HepG2 (cell line): ENCODE measurements around the gene CCNI2. TPM values are rescaled to one million over a fixed set of nuclear protein-coding genes. Genes with fewer than 3 reads are reported as not detected.
A peak's percentile ranks its signal among the peaks of the same experiment; 100 is the strongest.

Experiments used
- ATAC-seq: fragments of 200-7000 bp; cut with Tn5 transposase; 3 replicates; pipeline ENCODE4 v1.9.1; 2020; ENCODE audit warnings: mild to moderate bottlenecking, moderate library complexity
- BruUV-seq: library from RNA; stranded (reverse); fragments of 400-500 nt; replicated peaks from 2 replicates; lab custom pipeline; 2021; lab: Mats Ljungman, UMichigan
- CTCF ChIA-PET: fragments of 300-600 bp; formaldehyde crosslinking; extraction: SDS; loops from one replicate; lab custom pipeline; 2021; ENCODE audit warnings: low total read pairs, inconsistent platforms, low intra/inter-chr PET ratio; lab: Yijun Ruan, JAX
- POLR2A ChIA-PET: fragments of 350-600 bp; sonication (Branson Sonifier 250); formaldehyde crosslinking; loops from one replicate; lab custom pipeline; 2020; ENCODE audit warnings: antibody characterized with exemption, inconsistent platforms; lab: Yijun Ruan, JAX
- DNase-seq: peaks from one replicate; pipeline ENCODE4 v3.0.0-alpha.2; 2015; ENCODE audit warnings: low spot score
- FAIRE-seq: peaks from 3 replicates; lab custom pipeline; 2011; peaks lifted over from hg19 to GRCh38; lab: Jason Lieb, UNC
- H2AFZ ChIP-seq: one replicate; pipeline ENCODE4 v1.6.1; 2011; ENCODE audit warnings: low read length, inconsistent platforms
- H3K27ac ChIP-seq: fragments of 300-600 bp; 3 replicates; pipeline ENCODE4 v1.8.0; 2011; ENCODE audit warnings: mixed run types, mild to moderate bottlenecking, mixed read lengths, low read length, inconsistent platforms; ENCODE audit not compliant: insufficient read depth; ENCODE audit errors: extremely low read length
- H3K27me3 ChIP-seq, 2 experiments: fragments of 200-600 bp in 1 of 2; 2 replicates in 1 of 2; 3 replicates in 1 of 2; pipeline versions ENCODE4 v1.6.0 to v1.8.0; 2011; ENCODE audit warnings: low read length in 2 of 2, mild to moderate bottlenecking in 2 of 2, moderate library complexity in 2 of 2, inconsistent platforms in 1 of 2; ENCODE audit not compliant: insufficient read depth in 2 of 2, control insufficient read depth in 1 of 2
- H3K36me3 ChIP-seq, 2 experiments: fragments of 200-600 bp in 1 of 2; replicated peaks in 1 of 2; 2 replicates in 1 of 2; 3 replicates in 1 of 2; pipeline versions ENCODE4 v1.5.1 to v1.8.0; 2011; ENCODE audit warnings: low read length in 2 of 2, inconsistent platforms in 1 of 2; ENCODE audit not compliant: insufficient read depth in 2 of 2, control insufficient read depth in 1 of 2
- H3K4me1 ChIP-seq: 2 replicates; pipeline ENCODE4 v1.5.1; 2012; ENCODE audit warnings: low read length, inconsistent platforms; ENCODE audit not compliant: insufficient read depth
- H3K4me2 ChIP-seq: 2 replicates; pipeline ENCODE4 v1.6.0; 2011; ENCODE audit warnings: low read depth, low read length, inconsistent platforms
- H3K4me3 ChIP-seq, 3 experiments: fragments of 200-600 bp in 1 of 3; sonication (generic), shearing (Covaris generic) in 1 of 3; replicated peaks in 1 of 3; 2 replicates each; pipeline ENCODE4 v1.5.1; 2011 to 2016; ENCODE audit warnings: low read length in 3 of 3, inconsistent platforms in 2 of 3, low read depth in 2 of 3, mild to moderate bottlenecking in 2 of 3, control low read depth in 1 of 3, mixed read lengths in 1 of 3; ENCODE audit not compliant: insufficient read depth in 1 of 3
- H3K79me2 ChIP-seq: one replicate; pipeline ENCODE4 v1.6.1; 2011; ENCODE audit warnings: low read length, inconsistent platforms; ENCODE audit not compliant: insufficient read depth
- H3K9ac ChIP-seq: 2 replicates; pipeline ENCODE4 v1.6.0; 2011; ENCODE audit warnings: mild to moderate bottlenecking, low read depth, low read length, inconsistent platforms; ENCODE audit not compliant: insufficient read depth
- H3K9me3 ChIP-seq: 2 replicates; pipeline ENCODE4 v1.5.1; 2012; ENCODE audit warnings: mild to moderate bottlenecking, low read length
- H4K20me1 ChIP-seq: 2 replicates; pipeline ENCODE4 v1.6.0; 2011; ENCODE audit warnings: inconsistent platforms, mild to moderate bottlenecking, low read length, moderate library complexity; ENCODE audit not compliant: insufficient read depth
- CREB1 ChIP-seq, 2 experiments: fragments of 450-650 bp in 1 of 2; IDR thresholded peaks; 2 replicates each; pipeline ENCODE4 v1.6.1; 2016 to 2017; ENCODE audit warnings: control low read depth in 1 of 2, mild to moderate bottlenecking in 1 of 2, missing compliant biosample characterization in 1 of 2, missing genetic modification characterization in 1 of 2
- CREM ChIP-seq, 2 experiments: sonication (generic) in 1 of 2; formaldehyde crosslinking in 1 of 2; IDR thresholded peaks; 2 replicates each; pipeline versions ENCODE4 v1.4.0 to v1.6.1; 2016 to 2020; ENCODE audit warnings: antibody characterized with exemption in 1 of 2, mild to moderate bottlenecking in 1 of 2, missing genetic modification reagents in 1 of 2
- ELF4 ChIP-seq: sonication (generic); formaldehyde crosslinking; IDR thresholded peaks from 2 replicates; pipeline ENCODE4 v1.5.0; 2020; ENCODE audit warnings: missing genetic modification reagents, mild to moderate bottlenecking, moderate library complexity, borderline replicate concordance
- ISX ChIP-seq: sonication (generic); formaldehyde crosslinking; conservative IDR thresholded peaks from 2 replicates; pipeline ENCODE4 v1.5.0; 2020; ENCODE audit warnings: missing genetic modification reagents
- KLF16 ChIP-seq, 2 experiments: sonication (generic) in 1 of 2; formaldehyde crosslinking in 1 of 2; IDR thresholded peaks; 2 replicates each; pipeline versions ENCODE4 v1.6.1 to v1.8.0; 2016 to 2023; ENCODE audit warnings: missing genetic modification reagents in 2 of 2, missing compliant biosample characterization in 1 of 2
- NFIC ChIP-seq: IDR thresholded peaks from 2 replicates; pipeline ENCODE4 v1.6.1; 2012; ENCODE audit warnings: mild to moderate bottlenecking, low read length, inconsistent platforms
- PHB2 ChIP-seq: fragments of 450-650 bp; IDR thresholded peaks from 2 replicates; pipeline ENCODE4 v1.6.1; 2018; ENCODE audit not compliant: partially characterized antibody
- PLRG1 ChIP-seq: fragments of 450-650 bp; conservative IDR thresholded peaks from 2 replicates; pipeline ENCODE4 v1.6.1; 2016
- SUZ12 ChIP-seq: fragments of 150-350 bp; IDR thresholded peaks from 2 replicates; pipeline ENCODE4 v1.6.1; 2014; ENCODE audit warnings: low read depth, low read length
- TARDBP ChIP-seq: sonication (generic); formaldehyde crosslinking; IDR thresholded peaks from 2 replicates; pipeline ENCODE4 v1.8.0; 2022; ENCODE audit warnings: mild to moderate bottlenecking, missing genetic modification reagents
- THYN1 ChIP-seq: sonication (generic); formaldehyde crosslinking; IDR thresholded peaks from 2 replicates; pipeline ENCODE4 v1.8.1; 2023; ENCODE audit warnings: low read depth, mild to moderate bottlenecking, moderate library complexity, missing genetic modification reagents, borderline replicate concordance
- ZFP36 ChIP-seq: fragments of 150-350 bp; IDR thresholded peaks from 2 replicates; pipeline ENCODE4 v1.6.1; 2018; ENCODE audit warnings: borderline replicate concordance, low read length, low read depth; ENCODE audit not compliant: partially characterized antibody
- ZNF17 ChIP-seq: sonication (generic); formaldehyde crosslinking; IDR thresholded peaks from 2 replicates; pipeline ENCODE4 v1.5.0; 2020; ENCODE audit warnings: mild to moderate bottlenecking, missing genetic modification reagents
- ZNF569 ChIP-seq: sonication (generic); formaldehyde crosslinking; IDR thresholded peaks from 2 replicates; pipeline ENCODE4 v1.5.0; 2020; ENCODE audit warnings: mild to moderate bottlenecking, missing genetic modification reagents, moderate library complexity, borderline replicate concordance
- ZNF605 ChIP-seq: sonication (generic); formaldehyde crosslinking; IDR thresholded peaks from 2 replicates; pipeline ENCODE4 v1.8.0; 2022; ENCODE audit warnings: mild to moderate bottlenecking, missing genetic modification reagents
- ZSCAN31 ChIP-seq: sonication (generic); formaldehyde crosslinking; IDR thresholded peaks from 2 replicates; pipeline ENCODE4 v1.5.0; 2020; ENCODE audit warnings: low read depth, mild to moderate bottlenecking, missing genetic modification reagents
- WGBS: methylation state at CpG from one replicate; pipeline ENCODE4 v1.1.6; 2017; ENCODE audit warnings: low lambda C conversion rate; 5-methylcytosine and 5-hydroxymethylcytosine counted together
- in situ Hi-C: cut with HindIII; loops from 2 replicates; pipeline ENCODE4 v1.10.0; 2017; ENCODE audit warnings: low pct_unique_long_range_greater_than_20kb; ENCODE audit not compliant: extremely low pct_ligation_motif_present
- intact Hi-C: fragments of 100-400 bp; cut with micrococcal nuclease; formaldehyde crosslinking; loops from one replicate; pipeline ENCODE4 v1.10.0; 2022; ENCODE audit not compliant: unreplicated experiment
- polyA plus RNA-seq, 8 experiments: library from polyadenylated mRNA; depleted of rRNA in 3 of 8; stranded (reverse) in 7 of 8; unstranded in 1 of 8; fragments of >200 nt; fragmentation: Illumina TruSeq in 4 of 8; extraction: Trizol in 4 of 8; gene quantifications; 2 replicates each; pipeline versions ENCODE4 v1.2.1 to v1.2.3, GENCODE V29; 2011 to 2016; ENCODE audit warnings: low read depth in 4 of 8, missing spikeins in 1 of 8, mixed read lengths in 1 of 8; ENCODE audit not compliant: insufficient read depth in 1 of 8
- total RNA-seq, 5 experiments: library from RNA; depleted of rRNA; stranded (reverse); fragments of >200 nt; fragmentation: Illumina TruSeq; extraction: Trizol; gene quantifications; 2 replicates each; pipeline ENCODE4 v1.2.3, GENCODE V29; 2016; ENCODE audit warnings: low read depth in 1 of 5
- TF ChIP-seq, protein P1 (sequence below): sonication (generic); formaldehyde crosslinking; IDR thresholded peaks from 2 replicates; pipeline ENCODE4 v1.5.0; 2020; ENCODE audit warnings: mild to moderate bottlenecking, missing genetic modification reagents, borderline replicate concordance

CCNI2 gene
- total and polyA plus RNA-seq, 2 of the 13 experiments (the other 11 are each of a cell fraction or from before 2014, with no cell fraction given): not detected

DNA sequence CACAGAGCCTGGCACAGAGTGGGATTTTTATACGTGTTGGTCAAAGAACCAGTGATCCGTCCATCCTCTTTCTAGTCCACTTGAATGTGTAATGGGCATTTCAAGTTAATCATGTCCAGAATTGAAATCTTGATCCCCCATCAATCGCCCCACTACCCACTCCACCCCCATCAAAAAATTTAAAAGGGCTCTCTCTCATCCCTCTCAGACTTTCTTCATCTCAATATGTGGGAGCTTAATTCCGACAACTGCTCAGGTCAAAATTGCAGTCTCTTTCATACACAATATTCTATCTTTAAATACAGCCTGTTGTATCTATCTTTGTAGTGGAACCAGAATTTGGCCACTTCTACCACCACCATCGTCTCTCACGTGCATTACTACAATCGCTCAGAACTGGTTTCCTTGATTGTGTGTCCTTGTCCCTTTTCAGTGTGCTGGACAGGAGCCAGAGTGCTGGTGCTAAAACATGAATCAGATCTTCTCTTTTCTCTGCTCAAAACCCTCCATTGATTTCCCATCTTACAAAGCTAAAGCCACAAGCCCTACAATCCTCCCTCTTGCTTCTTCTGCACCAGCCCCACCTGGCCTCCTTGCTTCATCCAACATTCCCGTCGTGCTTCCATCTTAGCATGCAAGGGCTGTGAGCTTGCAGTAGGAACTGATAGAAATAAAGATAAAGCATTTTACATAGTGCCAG lies 9.1 kb upstream of the CCNI2 start:
- POLR2A ChIA-PET: interaction anchor here (0.6 to 1.8 kb wide), 8 partner anchors 10 to 96 kb away, joined by 3 to 17 read pairs (median 4); partner anchors contain the start of gene SHROOM1
- Histone ChIP-seq H3K4me3 (peak overlapping the region; percentile 73 to 89 (median 82)), H3K4me1 (peaks cover 28% of the 10 kb centered on the region), H3K36me3 (no peaks in the 10 kb centered on the region), H2AFZ (peak overlapping the region; percentile 80), H3K27ac (no peak overlapping the region), H3K9ac (peak overlapping the region; percentile 61), H3K4me2 (peak overlapping the region; percentile 91), H4K20me1 (no peaks in the 10 kb centered on the region), H3K27me3 (no peaks in the 10 kb centered on the region), H3K9me3 (no peaks in the 10 kb centered on the region), H3K79me2 (no peaks in the 10 kb centered on the region)
- in situ Hi-C loops: no loop called here
- intact Hi-C loops: loop anchor here (1.0 to 2.0 kb wide), 2 partner anchors 33 to 69 kb away; no protein-coding TSS in a partner anchor
- CTCF ChIA-PET: no interaction called here
- no TSS peak for BruUV-seq
- WGBS: 35% methylated on average over 9 of the region's 9 CpGs
- FAIRE-seq (no peak), ATAC-seq (no peak), DNase-seq (no peak)
- TF ChIP-seq ZFP36 (no peak), CREB1 (IDR thresholded peaks at IDR 0.05) (no peak), CREB1 (CRISPR knock-in tag; IDR thresholded peaks at IDR 0.05) (no peak), KLF16 (CRISPR knock-in tag; IDR thresholded peaks at IDR 0.05) (no peak), PLRG1 (no peak), ZNF569 (CRISPR knock-in tag) (no peak), ZNF605 (CRISPR knock-in tag) (no peak), SUZ12 (no peak), CREM (IDR thresholded peaks at IDR 0.05) (no peak), CREM (CRISPR knock-in tag; IDR thresholded peaks at IDR 0.05) (no peak), NFIC (no peak), ISX (CRISPR knock-in tag) (no peak), ELF4 (CRISPR knock-in tag) (no peak), ZSCAN31 (no peak), ZNF17 (CRISPR knock-in tag) (no peak), THYN1 (no peak), TARDBP (no peak), PHB2 (no peak)
- TF ChIP-seq, protein P1, sequence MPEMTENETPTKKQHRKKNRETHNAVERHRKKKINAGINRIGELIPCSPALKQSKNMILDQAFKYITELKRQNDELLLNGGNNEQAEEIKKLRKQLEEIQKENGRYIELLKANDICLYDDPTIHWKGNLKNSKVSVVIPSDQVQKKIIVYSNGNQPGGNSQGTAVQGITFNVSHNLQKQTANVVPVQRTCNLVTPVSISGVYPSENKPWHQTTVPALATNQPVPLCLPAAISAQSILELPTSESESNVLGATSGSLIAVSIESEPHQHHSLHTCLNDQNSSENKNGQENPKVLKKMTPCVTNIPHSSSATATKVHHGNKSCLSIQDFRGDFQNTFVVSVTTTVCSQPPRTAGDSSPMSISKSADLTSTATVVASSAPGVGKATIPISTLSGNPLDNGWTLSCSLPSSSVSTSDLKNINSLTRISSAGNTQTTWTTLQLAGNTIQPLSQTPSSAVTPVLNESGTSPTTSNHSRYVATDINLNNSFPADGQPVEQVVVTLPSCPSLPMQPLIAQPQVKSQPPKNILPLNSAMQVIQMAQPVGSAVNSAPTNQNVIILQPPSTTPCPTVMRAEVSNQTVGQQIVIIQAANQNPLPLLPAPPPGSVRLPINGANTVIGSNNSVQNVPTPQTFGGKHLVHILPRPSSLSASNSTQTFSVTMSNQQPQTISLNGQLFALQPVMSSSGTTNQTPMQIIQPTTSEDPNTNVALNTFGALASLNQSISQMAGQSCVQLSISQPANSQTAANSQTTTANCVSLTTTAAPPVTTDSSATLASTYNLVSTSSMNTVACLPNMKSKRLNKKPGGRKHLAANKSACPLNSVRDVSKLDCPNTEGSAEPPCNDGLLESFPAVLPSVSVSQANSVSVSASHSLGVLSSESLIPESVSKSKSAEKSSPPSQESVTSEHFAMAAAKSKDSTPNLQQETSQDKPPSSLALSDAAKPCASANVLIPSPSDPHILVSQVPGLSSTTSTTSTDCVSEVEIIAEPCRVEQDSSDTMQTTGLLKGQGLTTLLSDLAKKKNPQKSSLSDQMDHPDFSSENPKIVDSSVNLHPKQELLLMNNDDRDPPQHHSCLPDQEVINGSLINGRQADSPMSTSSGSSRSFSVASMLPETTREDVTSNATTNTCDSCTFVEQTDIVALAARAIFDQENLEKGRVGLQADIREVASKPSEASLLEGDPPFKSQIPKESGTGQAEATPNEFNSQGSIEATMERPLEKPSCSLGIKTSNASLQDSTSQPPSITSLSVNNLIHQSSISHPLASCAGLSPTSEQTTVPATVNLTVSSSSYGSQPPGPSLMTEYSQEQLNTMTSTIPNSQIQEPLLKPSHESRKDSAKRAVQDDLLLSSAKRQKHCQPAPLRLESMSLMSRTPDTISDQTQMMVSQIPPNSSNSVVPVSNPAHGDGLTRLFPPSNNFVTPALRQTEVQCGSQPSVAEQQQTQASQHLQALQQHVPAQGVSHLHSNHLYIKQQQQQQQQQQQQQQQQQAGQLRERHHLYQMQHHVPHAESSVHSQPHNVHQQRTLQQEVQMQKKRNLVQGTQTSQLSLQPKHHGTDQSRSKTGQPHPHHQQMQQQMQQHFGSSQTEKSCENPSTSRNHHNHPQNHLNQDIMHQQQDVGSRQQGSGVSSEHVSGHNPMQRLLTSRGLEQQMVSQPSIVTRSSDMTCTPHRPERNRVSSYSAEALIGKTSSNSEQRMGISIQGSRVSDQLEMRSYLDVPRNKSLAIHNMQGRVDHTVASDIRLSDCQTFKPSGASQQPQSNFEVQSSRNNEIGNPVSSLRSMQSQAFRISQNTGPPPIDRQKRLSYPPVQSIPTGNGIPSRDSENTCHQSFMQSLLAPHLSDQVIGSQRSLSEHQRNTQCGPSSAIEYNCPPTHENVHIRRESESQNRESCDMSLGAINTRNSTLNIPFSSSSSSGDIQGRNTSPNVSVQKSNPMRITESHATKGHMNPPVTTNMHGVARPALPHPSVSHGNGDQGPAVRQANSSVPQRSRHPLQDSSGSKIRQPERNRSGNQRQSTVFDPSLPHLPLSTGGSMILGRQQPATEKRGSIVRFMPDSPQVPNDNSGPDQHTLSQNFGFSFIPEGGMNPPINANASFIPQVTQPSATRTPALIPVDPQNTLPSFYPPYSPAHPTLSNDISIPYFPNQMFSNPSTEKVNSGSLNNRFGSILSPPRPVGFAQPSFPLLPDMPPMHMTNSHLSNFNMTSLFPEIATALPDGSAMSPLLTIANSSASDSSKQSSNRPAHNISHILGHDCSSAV (CRISPR knock-in tag): no peak
